Suprapubic skin (tissue), 4 donors: Measurements from ENCODE around the gene PDZRN3.

Experiments used
- CTCF ChIP-seq, 2 donors: fragments of 200-600 bp in 1 of 2; fragments of 450-650 bp in 1 of 2; sonication (generic) in 1 of 2; IDR thresholded peaks; one replicate each; pipeline ENCODE4 v1.5.1; 2016 to 2019; ENCODE audit warnings: antibody characterized with exemption in 2 of 2, mild to moderate bottlenecking in 1 of 2, moderate library complexity in 1 of 2
- EP300 ChIP-seq: sonication (generic); formaldehyde crosslinking; IDR thresholded peaks from one replicate; pipeline ENCODE4 v1.6.1; 2017; ENCODE audit warnings: antibody characterized with exemption
- POLR2A ChIP-seq, 2 donors: fragments of 450-650 bp; IDR thresholded peaks; one replicate each; pipeline ENCODE4 v1.6.1; 2017; ENCODE audit warnings: antibody characterized with exemption in 2 of 2, mild to moderate bottlenecking in 2 of 2, moderate library complexity in 2 of 2
- POLR2AphosphoS5 ChIP-seq, 3 donors: sonication (generic); formaldehyde crosslinking; IDR thresholded peaks; one replicate each; pipeline ENCODE4 v1.6.1; 2017; ENCODE audit warnings: antibody characterized with exemption in 3 of 3

GRCh38 chr3:73667889-73668288, 43.1 kb upstream of the PDZRN3 start:
- no peak for TF ChIP-seq POLR2AphosphoS5 (IDR thresholded peaks at IDR 0.05)
- TF ChIP-seq CTCF (IDR thresholded peaks at IDR 0.05) = no peak
- no peak for TF ChIP-seq POLR2A (IDR thresholded peaks at IDR 0.05)
- TF ChIP-seq EP300 = no peak
